Measurements from ENCODE around the gene NTM. TPM values are rescaled to one million over a fixed set of nuclear protein-coding genes. Genes with fewer than 3 reads are reported as not detected.

Gene NTM
- total RNA-seq, 4 donors from 2014 or later = 0.21 to 3.2 (median 0.84) TPM

- WGBS, 2 donors = 69 to 77% methylated on average over 5 of the region's 5 CpGs
- intact Hi-C loops (cut with DNase I) = no loop called here
- TF ChIP-seq POLR2A (IDR thresholded peaks at IDR 0.05) = no peak
- no peak for TF ChIP-seq CTCF (IDR thresholded peaks at IDR 0.05)
Observed at GRCh38 chr11:132206993-132207392, 836.6 kb downstream of the NTM start.

GRCh38 chr11:132208477-132209055, 838.2 kb downstream of the NTM start:
- Histone ChIP-seq H3K27ac (no peak overlapping the region), H3K9me3 (no peaks in the 10 kb centered on the region), H3K27me3 (no peaks in the 10 kb centered on the region), H3K4me1 (no peaks in the 10 kb centered on the region), H3K4me3 (no peak overlapping the region), H3K36me3 (no peaks in the 10 kb centered on the region)
- no peak for TF ChIP-seq CTCF (IDR thresholded peaks at IDR 0.05)
- no peak for TF ChIP-seq POLR2A (IDR thresholded peaks at IDR 0.05)
- intact Hi-C loops (cut with DNase I) = no loop called here
- 43 to 60% methylated on average over 6 of the region's 6 CpGs for WGBS, 2 donors
- no peak for DNase-seq

More at GRCh38 chr11:132206993-132207392, 836.6 kb downstream of the NTM start:
- no peaks in the 10 kb centered on the region for H3K9me3 ChIP-seq
- H3K27ac ChIP-seq = no peak overlapping the region
- DNase-seq = no peak
- H3K36me3 ChIP-seq = no peaks in the 10 kb centered on the region
- H3K27me3 ChIP-seq = no peaks in the 10 kb centered on the region
- H3K4me3 ChIP-seq = no peak overlapping the region
- no peaks in the 10 kb centered on the region for H3K4me1 ChIP-seq

GRCh38 chr11:132211479-132211878, 841.1 kb downstream of the NTM start:
- no peaks in the 10 kb centered on the region for H3K9me3 ChIP-seq
- DNase-seq = no peak
- intact Hi-C loops (cut with DNase I) = no loop called here
- no peaks in the 10 kb centered on the region for H3K36me3 ChIP-seq
- no peak overlapping the region for H3K4me3 ChIP-seq
- H3K27me3 ChIP-seq = no peaks in the 10 kb centered on the region
- no peaks in the 10 kb centered on the region for H3K4me1 ChIP-seq
- WGBS, 2 donors = 61 to 83% methylated on average over 3 of the region's 3 CpGs
- H3K27ac ChIP-seq = no peak overlapping the region
- TF ChIP-seq POLR2A (IDR thresholded peaks at IDR 0.05) (no peak), CTCF (IDR thresholded peaks at IDR 0.05) (no peak)

DNA sequence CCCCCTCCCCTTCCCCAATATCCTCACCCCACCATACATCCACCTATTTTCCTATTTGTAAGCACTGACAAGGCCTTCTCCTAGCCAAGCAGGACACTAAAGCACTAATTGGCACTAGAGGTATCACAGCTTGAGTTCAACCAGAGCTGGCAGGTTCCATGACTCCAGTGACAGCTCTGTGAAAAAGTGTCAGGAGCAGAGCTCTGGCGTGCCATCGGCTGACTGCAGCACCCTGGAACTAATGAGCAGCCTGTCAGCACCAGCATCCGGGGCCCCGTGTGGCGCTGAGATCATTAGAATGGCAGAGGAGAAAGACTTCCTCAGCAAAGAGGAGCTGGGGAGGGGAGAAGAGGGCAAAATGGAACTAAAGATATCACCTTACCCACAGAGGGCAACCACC, 847.4 kb downstream of the NTM start:
- Histone ChIP-seq H3K9me3 (peaks cover 0 to 11% (median 6%) of the 10 kb centered on the region in 3 donors), H3K27ac (no peak overlapping the region), H3K4me1 (no peaks in the 10 kb centered on the region), H3K36me3 (no peaks in the 10 kb centered on the region), H3K27me3 (no peaks in the 10 kb centered on the region), H3K4me3 (no peak overlapping the region)
- TF ChIP-seq CTCF (IDR thresholded peaks at IDR 0.05) (no peak), POLR2A (IDR thresholded peaks at IDR 0.05) (no peak)
- intact Hi-C loops (cut with DNase I) = no loop called here
- no peak for DNase-seq
- 80 to 94% methylated on average over 2 to 5 of the region's 5 CpGs for WGBS, 2 donors

DNA sequence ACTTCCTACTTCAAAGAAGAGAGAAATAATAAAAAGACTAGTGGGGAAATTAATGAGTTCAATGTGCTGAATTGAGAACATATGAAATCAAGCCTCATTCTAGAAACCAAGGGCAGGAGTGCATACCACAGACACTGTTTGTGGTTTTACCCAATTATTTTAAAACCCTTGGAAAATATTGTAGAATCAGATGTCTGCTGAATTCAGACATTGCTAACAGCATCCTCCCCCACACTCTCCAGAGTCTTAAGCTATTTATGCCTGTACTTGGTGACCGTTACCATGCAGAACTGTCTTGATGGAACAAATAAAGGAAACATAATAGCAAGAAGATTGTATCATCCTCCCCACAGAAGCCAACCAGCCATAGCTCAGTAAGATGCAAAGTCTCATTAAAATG, 850.1 kb downstream of the NTM start:
- H3K4me3 ChIP-seq = no peak overlapping the region
- no peak for DNase-seq
- no peak for TF ChIP-seq CTCF (IDR thresholded peaks at IDR 0.05)
- TF ChIP-seq POLR2A (IDR thresholded peaks at IDR 0.05) = no peak
- no peaks in the 10 kb centered on the region for H3K4me1 ChIP-seq
- WGBS, 2 donors = 67 to 79% methylated on average over 1 of the region's 1 CpG
- peaks cover 0 to 29% (median 6%) of the 10 kb centered on the region in 3 donors for H3K9me3 ChIP-seq
- H3K27me3 ChIP-seq = no peaks in the 10 kb centered on the region
- H3K27ac ChIP-seq = no peak overlapping the region
- H3K36me3 ChIP-seq = no peaks in the 10 kb centered on the region
- intact Hi-C loops (cut with DNase I) = no loop called here

All from esophagus squamous epithelium (tissue), 5 donors.